ENCODE measurements around the gene LIFR. TPM values are rescaled to one million over a fixed set of nuclear protein-coding genes. Genes with fewer than 3 reads are reported as not detected.
"Not testable (repeated sequence)": the region's sequence is repeated elsewhere in the genome, so short reads cannot be mapped to it uniquely, and the experiment has no call there.

The LIFR gene
- total RNA-seq, 1 donor from 2014 or later: 101 TPM

DNA sequence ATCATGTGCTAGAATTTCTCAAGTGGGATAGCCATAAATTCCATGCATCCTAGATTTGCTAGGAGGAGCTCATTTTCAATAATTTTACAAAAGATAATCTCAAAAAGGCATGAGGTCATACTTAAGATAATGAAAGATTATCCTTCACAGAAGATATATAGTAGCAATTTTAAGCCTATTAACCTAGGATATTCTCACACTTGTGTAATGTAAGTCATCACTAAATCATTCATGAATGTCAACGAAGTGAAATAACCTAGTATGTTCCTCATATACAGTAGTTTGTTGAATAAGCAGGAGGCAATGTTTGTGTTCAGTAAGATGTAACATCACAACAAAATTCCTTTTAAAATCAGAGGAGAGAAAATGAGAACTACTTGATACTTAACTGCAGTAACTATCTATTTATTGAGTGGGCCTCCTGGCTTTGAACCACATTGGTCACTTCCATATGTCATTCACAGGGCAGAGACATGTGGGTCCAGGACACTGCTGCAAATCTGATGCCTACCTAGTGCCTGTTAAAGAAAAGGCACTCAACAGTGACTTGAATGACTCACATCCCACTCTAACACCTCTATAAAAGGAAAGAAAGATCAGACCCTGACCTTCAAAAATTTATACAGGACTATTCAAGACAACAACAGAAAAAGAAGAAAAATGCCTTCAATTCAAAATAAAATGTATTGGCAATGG is 8.2 kb downstream of the LIFR start:
- peak; percentile 27 for DNase-seq

- no peak for DNase-seq
Measured at GRCh38 chr5:38547257-38547656, 9.2 kb downstream of the LIFR start.

GRCh38 chr5:38546691-38547146 is 9.7 kb downstream of the LIFR start:
- DNase-seq: no peak

- DNase-seq: no peak
Measured at GRCh38 chr5:38543886-38544285, 12.6 kb downstream of the LIFR start.

DNA sequence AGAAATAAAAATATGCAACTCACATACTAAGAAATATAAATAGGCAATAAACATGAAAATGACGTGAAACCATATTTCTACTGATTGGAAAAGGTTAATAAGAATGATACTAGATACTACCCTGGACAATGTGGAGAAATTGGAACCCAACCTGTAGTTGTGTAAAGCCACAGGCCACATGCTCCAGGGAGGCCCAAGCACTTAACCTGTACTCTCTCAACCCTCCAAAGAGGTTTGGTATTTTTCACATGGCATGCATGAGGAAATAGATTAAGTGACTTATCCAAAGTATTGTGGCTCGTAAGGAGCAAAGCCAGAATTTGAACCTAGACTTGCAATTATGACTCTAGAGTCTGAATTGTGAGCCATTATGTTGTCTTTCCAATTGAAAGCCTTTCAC is 13.4 kb downstream of the LIFR start:
- no peak for DNase-seq

DNA sequence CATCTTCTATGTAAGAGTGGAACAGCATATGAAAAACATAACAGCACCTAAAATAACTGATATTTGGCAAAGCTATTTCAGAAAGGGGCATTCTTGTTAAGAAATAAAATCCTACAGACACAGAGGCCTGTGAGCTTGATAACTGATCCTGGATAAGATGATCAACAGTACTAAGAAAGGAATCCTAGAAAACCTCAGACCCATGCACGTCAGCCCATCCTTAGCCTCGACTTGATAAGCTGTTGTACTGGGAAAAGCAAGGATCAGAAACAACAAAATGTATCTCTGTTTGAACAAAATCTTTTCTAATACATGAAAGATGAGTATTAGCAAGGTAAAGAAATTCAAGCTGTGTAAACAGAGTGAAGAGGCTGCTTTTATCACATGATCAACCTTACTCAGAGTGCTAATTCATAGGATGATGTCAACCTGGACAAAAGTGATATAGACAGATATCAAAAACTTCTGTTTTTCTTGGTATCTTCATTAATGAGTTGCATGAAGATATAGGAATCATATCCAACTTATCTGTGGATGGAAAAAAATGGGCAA is 15.2 kb downstream of the LIFR start:
- DNase-seq: no peak

- DNase-seq: no peak
Measured at GRCh38 chr5:38540314-38540713, 16.1 kb downstream of the LIFR start.

GRCh38 chr5:38538161-38538560 is 18.3 kb downstream of the LIFR start:
- no peak for DNase-seq

DNA sequence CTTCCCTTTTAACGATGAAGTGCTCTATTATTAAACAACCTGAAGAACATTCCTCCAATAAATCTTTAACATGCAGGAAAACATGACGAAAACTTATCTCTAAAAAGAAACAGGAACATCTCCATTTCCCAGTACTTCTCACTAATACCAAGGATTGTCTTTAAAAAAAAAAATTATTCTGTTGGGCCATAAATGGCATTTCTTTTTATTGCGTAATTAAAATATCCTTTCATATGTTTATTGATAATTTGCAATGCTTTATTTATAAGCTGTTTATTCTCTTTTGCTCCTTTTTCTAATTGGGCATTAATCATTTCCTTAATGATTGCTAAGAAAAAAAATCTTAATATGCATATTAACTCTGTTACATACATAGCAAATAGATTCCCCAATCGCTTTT is 18.9 kb downstream of the LIFR start:
- no peak for DNase-seq

DNA sequence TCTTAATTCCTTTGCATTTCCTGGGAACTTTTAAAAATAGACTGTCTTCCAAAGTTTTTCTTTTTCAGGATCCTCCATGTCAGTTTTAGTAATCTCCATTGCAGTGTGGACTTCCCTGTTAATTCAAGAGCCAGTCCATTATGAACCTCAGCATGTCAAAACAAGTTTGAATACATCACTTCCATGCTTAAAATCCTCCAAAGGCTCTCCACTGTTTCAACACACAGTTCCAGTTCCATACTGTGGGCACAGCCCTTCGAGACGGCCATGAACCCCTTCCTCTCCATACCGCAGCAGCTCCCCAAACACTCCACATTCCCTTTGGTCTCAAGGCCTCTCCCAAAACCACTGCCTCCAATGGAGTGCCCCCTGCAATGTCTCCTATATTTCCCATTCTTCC is 19.5 kb downstream of the LIFR start:
- no peak for DNase-seq

DNA sequence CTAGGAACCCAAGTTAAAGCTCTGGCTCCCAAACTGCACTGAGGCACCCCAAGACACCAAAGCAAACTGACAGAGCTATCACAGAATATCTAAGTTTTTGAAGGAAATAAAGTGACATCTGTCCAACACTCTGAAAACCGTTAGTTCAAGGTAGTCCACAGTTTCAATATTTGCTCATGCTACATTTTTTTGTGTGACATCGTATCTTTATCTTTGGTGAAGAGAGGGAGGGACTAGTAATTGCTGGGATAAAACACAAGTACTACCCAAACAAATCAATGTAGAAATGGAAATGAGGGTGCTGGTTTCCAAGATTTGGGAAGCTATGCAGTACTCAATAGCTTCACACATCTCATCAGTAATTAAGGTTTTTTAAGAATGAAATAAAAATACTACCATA is 20.6 kb downstream of the LIFR start:
- no peak for DNase-seq

- no peak for DNase-seq
Measured at GRCh38 chr5:38535248-38535750, 21.1 kb downstream of the LIFR start.

GRCh38 chr5:38534156-38534453 is 22.3 kb downstream of the LIFR start:
- DNase-seq: peak; percentile 24

DNA sequence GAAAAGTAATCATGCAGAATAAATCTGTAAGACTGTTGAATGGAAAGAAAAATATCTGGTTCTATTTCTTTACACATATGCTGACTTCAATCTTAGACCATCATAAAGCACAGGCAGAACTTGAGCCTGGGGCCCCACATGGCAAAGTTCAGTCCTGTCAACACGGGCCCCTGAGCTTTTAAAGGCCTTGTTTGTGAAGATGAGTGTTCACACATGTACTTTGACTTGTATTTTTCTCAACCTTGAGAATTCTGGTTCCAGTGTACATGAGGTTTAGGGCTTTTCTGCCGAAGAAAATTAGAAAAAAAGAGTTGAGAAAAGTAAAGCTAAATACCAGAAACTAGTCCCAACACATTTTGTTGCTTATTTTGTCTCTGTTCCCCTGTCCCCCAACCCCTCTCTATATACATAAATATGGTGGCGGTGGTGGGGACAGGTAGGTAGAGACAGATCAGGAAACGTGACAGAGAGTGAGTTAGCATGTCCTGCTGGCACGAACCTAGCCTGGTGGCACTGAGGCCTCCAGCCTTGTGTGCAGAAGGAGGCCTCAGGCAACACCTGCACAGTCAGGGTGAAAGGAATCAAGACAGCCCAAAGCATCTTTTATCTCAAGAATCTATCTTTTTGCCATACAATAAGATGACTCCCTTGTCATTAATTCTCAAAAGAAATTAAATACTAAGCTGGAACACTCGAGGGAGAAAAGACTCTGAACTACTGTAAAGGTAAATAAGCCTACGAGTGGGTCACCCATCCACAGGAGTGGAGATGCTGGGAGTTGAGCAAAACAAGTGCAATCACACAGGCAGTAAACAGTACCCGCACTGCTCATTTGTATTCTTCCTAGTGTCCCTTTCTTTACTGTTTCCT is 22.9 kb downstream of the LIFR start:
- DNase-seq: no peak

GRCh38 chr5:38532165-38532669 is 24.2 kb downstream of the LIFR start:
- DNase-seq: no peak

DNA sequence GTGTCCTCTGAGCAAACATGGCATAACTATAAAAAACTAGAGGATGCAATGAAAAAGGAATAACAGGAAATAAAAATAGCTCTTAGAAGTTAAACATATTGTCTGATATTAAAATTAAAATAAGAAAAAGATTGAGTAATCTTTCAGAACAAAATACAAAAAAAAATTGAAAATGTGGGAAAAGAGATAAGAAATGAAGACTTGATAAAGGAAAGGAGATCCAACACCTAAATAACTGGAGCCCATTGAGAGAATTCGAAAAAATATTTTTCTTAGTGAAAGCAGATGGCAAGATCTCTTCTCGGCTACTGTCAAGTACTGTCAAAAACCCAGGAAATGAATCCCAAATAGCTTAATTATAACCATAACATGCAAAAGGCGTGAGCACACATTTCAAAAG is 24.9 kb downstream of the LIFR start:
- no peak for DNase-seq

- DNase-seq: no peak
Measured at GRCh38 chr5:38529955-38530646, 26.3 kb downstream of the LIFR start.

DNA sequence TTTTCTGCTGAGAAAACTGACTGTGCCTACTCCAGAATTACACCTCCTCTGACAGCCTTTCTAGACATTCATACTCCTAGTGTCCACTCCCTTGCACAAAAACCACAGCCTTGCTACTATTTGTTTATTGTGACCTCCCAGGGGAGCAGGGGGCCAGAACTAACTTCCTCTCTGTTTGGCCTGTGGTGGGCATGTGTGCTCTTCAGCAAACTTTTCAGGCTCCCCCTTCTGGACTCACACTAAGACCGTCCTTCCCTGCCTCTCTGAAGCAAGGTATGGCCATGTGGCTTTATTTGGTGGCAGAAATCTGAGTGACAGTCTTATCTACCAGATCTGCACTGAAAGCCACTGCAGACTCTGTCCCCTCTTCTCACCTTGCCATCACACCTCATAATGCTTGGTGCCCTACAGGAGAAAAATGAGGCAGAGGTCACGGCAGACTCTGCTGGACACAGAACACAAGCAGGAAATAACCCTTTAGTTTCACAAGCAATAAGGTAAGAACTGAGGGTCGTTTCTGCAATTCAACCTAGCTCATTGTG is 28.2 kb downstream of the LIFR start:
- DNase-seq: no peak

DNA sequence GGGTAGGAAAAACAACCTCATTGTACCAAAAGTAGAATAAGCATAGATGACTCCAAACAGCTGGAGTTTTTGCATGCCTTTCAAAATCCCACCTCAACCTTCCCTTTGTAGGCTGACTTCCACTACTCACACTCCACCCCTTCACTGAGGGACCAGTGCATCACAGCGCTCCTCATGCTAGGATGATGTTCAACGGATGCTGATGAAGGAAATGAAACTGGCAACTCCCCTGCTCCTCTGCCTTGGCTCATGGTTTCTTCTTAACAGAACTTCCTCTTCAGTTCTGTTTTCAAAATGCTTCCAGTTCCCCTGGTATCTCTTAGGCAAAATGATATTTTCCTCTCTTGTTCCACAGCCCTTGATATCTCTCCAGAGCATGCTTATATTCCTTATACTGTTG is 29.0 kb downstream of the LIFR start:
- no peak for DNase-seq

DNA sequence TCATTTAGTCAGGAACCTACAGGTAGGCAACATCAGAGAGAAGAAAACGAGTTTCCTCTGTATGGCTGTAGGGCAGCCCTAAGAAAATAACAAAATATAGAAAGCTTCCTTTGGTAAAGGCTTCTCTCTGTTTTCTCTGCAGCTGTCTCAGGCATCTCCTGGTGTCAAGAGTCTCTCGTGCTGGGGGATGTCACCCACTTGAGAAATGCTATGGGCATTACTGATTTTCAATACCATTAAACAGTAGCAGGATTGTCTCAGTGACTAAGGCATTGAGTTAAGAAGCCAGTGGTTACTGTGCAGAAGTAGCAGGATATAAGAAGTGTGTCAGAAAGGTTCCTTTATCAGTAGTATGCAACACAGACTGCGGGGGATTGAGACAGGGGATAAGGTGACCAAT is 32.4 kb downstream of the LIFR start:
- no peak for DNase-seq

DNA sequence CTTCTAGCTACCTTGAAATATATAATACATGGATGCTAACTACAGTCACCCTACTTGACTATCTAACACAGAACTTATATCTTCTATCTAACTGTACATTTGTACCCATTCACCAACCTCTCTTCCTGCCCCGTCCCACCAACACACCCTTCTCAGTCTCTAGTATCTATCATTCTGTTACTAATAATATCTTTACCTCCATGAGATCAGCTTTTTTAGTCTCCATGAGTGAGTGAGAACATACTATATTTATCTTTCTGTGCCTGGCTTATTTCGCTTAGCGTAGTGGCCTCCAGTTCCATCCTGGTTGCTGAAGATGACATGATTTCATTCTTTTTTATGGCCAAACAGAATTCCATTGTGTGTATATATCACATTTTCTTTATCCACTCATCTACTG is 37.0 kb downstream of the LIFR start:
- DNase-seq: no peak

GRCh38 chr5:38518341-38518740 is 38.1 kb downstream of the LIFR start:
- DNase-seq: no peak

- not testable (repeated sequence) for DNase-seq
Measured at GRCh38 chr5:38516649-38517048, 39.8 kb downstream of the LIFR start.

All from dermis blood vessel endothelial cell (primary cell).